ENCODE data around the gene FAM3B.

The FAM3B gene

DNA sequence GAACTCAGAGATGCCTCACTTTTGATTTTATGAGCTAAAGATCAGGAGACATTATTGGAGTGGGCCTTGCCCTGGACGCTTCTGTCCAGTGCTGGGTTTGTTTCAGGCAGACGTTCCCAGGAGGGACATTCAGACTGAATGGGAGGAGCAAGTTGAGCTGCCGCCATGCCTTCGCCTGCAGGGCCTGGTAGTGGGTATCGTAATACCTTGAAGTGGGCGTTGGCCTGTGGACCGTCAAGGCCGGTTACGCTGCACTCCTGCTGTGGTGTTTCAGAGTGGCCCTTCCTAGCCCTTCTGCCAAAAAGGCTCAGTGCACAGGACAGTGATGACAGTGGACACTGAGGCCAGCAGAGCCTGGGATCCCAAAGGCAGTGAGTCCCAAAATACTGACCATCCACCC lies 1.6 kb downstream of the FAM3B start:
- in situ Hi-C loops (cut with HindIII; ENCODE audit: low sequenced_read_pairs) = no loop called here

DNA sequence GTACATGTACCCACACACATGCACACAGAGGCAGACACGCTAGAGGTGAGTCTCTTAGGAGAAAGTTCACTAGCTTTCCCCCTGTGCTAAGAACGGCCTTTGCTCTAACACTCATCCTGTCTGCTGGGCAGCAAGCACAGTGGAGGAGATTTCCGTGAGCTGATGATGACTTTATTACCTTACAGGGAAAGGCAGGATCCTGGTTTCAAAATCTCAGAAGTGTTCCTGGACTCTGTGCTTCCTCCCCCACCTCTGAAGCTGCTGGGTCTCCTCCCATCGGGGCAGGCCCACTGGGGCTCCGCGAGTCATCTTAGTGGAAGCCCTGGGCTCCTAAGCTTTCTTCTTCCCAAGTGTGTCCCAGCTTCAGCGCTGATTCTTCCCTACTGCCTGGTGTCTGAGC lies 2.7 kb downstream of the FAM3B start:
- in situ Hi-C loops (cut with HindIII; ENCODE audit: low sequenced_read_pairs) = no loop called here

DNA sequence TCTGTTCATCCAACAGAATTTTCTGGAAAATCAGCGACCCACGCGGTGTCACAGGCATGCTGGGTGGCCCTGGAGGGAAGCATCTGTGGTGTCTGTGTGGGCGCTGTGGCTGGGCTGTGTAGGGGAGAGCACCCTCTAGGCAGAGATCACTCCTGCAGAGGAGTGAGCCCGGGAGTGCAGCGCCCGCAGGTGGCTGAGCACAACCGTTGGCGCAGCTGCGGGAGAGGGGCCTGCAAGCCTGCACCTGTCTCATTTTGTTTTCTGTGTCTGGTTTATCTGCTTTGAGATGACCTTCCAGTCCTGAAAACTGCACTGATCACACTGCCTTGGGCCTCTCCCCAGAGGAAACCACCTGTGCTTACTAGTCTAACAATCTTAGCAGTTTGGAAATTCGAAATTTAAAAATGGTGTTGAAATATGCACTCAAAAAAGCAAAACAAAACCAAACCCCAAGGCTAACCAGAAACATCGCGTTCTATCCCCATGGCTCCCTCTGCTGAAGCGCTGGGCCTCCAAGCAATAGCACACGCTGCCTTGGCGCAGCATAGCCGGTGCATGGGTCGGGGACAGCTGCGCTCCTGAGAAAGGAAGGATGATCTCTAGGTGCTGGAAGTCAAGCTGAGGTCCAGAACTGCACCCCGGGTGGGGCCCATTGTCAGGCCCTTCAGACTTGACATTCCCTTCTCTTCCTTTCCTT lies 4.8 kb downstream of the FAM3B start:
- in situ Hi-C loops (cut with HindIII; ENCODE audit: low sequenced_read_pairs) = no loop called here

GRCh38 chr21:41321908-41322495 lies 5.4 kb downstream of the FAM3B start:
- in situ Hi-C loops (cut with HindIII; ENCODE audit: low sequenced_read_pairs) = no loop called here

GRCh38 chr21:41322496-41323382 lies 6.1 kb downstream of the FAM3B start:
- in situ Hi-C loops (cut with HindIII; ENCODE audit: low sequenced_read_pairs) = no loop called here

- in situ Hi-C loops (cut with HindIII; ENCODE audit: low sequenced_read_pairs) = no loop called here
Measured at GRCh38 chr21:41325138-41325912, 8.7 kb downstream of the FAM3B start.

DNA sequence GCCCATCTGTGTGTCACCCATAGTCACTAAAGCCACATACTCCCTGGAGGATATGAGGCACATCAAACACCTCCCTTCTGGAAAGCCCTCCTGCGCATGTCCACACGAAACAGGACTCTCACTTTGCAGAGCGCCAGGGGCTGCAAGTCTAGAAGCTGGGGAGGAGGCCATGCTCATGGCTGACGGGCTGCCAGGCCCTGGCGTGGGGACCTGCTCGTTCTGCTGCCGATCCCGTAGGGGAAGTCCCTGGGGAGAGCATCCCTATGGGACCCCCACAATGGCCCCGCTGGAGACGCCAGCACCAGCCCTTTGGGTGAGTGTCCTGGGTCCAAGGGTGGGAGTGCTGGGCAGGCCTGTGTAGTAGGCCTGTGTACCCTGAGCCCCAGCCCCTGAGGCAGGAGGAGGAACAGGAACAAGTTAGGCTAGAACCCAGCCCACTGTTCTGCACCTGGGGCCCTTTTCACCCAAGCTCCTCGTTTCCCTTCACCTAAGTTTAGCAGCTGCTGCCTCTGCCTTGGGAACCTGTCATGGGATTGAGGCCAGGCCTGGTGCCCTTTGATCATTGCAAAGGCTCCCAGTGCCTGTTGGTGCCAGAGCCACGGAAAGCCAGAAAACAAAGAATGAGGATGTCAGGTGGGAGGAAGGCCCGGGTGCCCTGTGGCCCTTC lies 9.9 kb downstream of the FAM3B start:
- in situ Hi-C loops (cut with HindIII; ENCODE audit: low sequenced_read_pairs) = no loop called here

DNA sequence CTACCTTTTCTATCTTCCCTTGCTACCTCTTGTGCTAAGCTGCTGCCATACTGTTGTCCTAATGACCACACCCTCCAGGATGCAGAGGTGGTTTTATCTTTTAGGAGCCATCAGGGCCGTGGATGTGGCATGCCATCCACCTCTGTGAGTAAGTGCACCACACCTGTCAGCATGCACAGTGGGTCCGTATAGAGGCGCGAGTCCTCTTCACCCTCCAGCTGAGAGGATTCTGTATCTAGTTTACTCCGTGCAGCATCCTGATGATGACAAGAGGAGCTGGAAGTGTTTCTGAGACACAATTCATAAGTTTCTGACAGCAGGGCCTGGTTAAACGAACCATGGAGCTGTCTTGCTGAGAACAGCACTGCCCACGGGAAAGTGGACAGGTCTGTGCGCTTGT lies 11.2 kb downstream of the FAM3B start:
- in situ Hi-C loops (cut with HindIII; ENCODE audit: low sequenced_read_pairs) = no loop called here

GRCh38 chr21:41328660-41329607 lies 12.3 kb downstream of the FAM3B start:
- in situ Hi-C loops (cut with HindIII; ENCODE audit: low sequenced_read_pairs) = no loop called here

DNA sequence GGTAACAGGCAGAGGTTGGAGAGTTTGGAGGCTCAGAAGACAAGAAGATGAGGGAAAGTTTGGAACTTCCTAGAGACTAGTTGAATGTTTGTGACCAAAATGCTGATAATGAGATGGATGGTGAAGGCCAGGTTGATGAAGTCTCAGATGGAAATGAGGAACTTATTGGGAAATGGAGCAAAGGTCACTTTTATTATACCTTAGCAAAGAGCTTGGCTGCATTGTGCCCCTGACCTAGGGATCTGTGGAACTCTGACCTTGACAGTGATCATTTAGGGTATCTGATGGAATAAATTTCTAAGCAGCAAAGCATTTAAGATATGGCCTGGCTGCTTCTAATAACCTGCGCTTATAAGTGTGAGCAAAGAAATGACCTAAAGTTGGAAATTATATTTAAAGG lies 17.2 kb downstream of the FAM3B start:
- in situ Hi-C loops (cut with HindIII; ENCODE audit: low sequenced_read_pairs) = no loop called here

- in situ Hi-C loops (cut with HindIII; ENCODE audit: low sequenced_read_pairs) = no loop called here
Measured at GRCh38 chr21:41337515-41337914, 20.9 kb downstream of the FAM3B start.

DNA sequence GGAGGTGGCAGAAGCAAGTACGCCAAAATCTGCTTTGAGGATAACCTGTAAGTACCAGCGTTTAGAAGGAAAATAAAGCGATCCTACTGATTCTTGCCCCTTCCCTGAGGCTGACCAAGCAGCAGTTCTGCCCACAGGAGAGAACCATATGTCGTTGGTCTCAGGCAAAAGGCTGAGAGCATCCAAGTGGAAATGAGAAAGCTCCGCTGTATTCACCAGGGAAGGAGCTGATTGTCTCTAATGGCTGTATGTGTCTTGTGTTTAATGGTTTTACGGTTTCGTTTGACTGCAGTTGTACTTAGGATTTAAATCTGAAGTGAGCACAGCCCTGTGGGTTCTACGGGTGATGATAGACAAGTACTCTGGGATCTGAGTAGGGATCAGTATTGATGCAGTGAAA lies 21.9 kb downstream of the FAM3B start:
- in situ Hi-C loops (cut with HindIII; ENCODE audit: low sequenced_read_pairs) = no loop called here

DNA sequence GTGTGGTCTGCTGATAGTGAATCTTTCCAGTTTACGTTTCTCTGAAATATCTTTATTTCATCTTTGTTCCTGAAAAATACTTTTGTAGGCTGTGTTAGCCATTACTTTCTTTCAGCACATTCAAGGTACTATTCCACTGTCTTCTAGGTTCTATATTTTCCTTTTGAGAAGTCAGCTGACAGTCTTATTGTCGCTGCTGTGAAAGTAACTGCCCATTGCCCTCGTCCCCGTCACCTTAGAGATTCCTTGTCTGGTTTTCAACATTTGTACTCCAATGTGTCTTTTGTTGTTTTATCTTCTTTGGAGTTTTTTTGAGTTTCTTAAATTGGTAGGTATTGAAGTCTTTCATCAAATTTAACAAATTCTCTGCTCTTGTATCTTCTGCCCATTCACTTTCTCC lies 25.4 kb downstream of the FAM3B start:
- in situ Hi-C loops (cut with HindIII; ENCODE audit: low sequenced_read_pairs) = no loop called here

DNA sequence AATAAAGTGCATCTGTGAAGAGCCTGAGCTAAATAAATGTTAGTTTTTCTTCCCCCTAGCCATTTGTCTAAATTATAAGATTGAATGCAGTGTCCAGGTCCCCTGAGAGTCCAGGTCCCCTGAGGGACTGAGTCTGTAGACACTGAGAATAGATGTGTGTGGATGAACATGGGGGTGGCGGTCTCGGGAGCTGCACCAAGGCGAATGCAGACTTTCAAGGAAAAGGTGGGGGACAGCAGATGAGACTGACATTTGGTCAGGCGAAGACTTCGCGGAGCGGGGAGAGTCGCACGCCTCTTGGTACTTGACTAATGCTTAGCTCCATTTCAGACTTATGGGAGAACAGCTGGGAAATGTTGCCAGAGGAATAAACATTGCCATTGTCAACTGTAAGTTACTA lies 27.5 kb downstream of the FAM3B start:
- in situ Hi-C loops (cut with HindIII; ENCODE audit: low sequenced_read_pairs) = no loop called here

DNA sequence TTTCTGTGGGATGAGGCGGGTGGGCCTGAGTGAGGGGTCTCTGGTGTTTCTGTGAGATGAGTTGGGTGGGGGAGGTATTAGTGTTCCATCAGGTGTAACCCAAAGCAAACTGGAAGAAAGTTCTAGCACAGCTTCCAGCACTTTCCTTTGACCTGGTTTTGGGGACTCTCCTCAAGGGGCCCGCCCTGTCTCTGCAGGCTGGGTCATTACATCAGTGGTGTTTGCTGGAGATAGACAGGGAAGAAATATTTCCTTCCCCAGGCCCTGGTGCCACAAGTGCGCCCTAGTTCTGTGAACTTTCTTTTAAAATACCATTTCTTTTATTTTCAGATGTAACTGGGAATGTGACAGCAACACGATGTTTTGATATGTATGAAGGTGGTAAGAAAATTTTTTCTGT lies 28.8 kb downstream of the FAM3B start:
- in situ Hi-C loops (cut with HindIII; ENCODE audit: low sequenced_read_pairs) = no loop called here

GRCh38 chr21:41345934-41346685 lies 29.5 kb downstream of the FAM3B start:
- in situ Hi-C loops (cut with HindIII; ENCODE audit: low sequenced_read_pairs) = no loop called here

DNA sequence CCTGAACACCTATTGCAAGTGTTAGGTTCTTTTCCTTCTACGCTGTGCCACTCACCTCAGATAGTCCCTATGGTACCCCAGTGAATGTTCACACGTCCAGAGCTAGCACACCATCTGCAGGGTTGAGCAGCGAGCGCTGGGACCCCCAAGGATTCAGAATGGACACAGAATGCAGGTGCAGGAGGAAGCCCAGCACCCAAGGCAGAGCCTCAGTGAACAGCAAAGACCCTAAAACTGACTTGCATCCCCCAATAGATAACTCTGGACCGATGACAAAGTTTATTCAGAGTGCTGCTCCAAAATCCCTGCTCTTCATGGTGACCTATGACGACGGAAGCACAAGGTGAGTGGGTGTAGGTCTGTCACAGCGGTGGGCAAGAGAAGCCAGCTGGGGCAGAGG lies 30.2 kb downstream of the FAM3B start:
- in situ Hi-C loops (cut with HindIII; ENCODE audit: low sequenced_read_pairs) = no loop called here

DNA sequence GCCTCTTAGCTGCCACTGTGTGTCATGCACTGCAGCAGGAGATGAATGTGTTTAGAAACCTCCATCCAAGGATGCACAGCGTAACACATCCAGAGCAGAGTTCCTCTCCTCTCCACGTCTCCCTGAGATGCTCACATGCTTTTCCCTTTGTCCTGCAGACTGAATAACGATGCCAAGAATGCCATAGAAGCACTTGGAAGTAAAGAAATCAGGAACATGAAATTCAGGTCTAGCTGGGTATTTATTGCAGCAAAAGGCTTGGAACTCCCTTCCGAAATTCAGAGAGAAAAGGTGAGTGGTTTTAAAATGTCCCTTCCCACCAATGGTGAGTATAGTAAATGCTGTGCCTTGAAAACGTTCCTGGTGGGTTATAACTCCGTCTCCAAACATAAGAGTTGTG lies 31.8 kb downstream of the FAM3B start:
- in situ Hi-C loops (cut with HindIII; ENCODE audit: low sequenced_read_pairs) = no loop called here

DNA sequence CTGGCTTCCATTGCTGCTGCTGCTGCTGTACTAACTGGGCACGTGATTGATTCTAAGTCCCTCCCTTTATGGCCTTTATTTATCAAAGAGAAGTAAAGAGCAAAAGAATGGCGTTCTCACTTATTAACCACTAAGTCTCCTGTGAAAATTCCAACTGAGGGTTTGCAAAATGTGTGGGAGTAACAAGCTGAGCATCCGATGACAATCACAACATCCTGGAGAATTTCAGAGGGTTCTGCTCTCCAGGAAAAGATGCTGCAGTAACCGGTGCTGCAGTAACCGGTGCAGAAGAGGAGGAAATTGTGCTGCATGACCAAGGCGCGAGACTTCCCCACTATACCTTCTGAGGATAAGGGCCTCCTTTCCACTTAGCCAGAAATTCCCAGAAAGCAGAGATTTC lies 32.5 kb downstream of the FAM3B start:
- in situ Hi-C loops (cut with HindIII; ENCODE audit: low sequenced_read_pairs) = no loop called here
